Colonic mucosa (tissue), 4 donors: Measurements from ENCODE around the gene CALCA. TPM values are rescaled to one million over a fixed set of nuclear protein-coding genes. Genes with fewer than 3 reads are reported as not detected.

ENCODE experiments used
- DNase-seq: peaks from one replicate; pipeline ENCODE4 v3.0.0-alpha.2; 2020
- H3K27ac ChIP-seq: fragments of 200-600 bp; one replicate; pipeline ENCODE4 v1.8.0; 2021
- H3K27me3 ChIP-seq: fragments of 200-600 bp; one replicate; pipeline ENCODE4 v1.8.0; 2021
- H3K36me3 ChIP-seq: fragments of 200-600 bp; one replicate; pipeline ENCODE4 v1.8.0; 2021
- H3K4me1 ChIP-seq: fragments of 200-600 bp; one replicate; pipeline ENCODE4 v1.8.0; 2021; ENCODE audit warnings: mild to moderate bottlenecking
- H3K4me3 ChIP-seq: fragments of 200-600 bp; one replicate; pipeline ENCODE4 v1.8.0; 2021
- H3K9ac ChIP-seq, 2 donors: one replicate each; pipeline ENCODE4 v1.7.0; 2013; ENCODE audit warnings: control low read depth in 2 of 2, low read depth in 2 of 2, low read length in 2 of 2
- H3K9me3 ChIP-seq: fragments of 200-600 bp; one replicate; pipeline ENCODE4 v1.8.0; 2021
- intact Hi-C: fragments of 100-400 bp; cut with DNase I; formaldehyde crosslinking; loops from one replicate; pipeline ENCODE4 v1.14.1; 2022
- total RNA-seq, 2 donors: library from RNA; stranded (reverse); fragmentation: NEBNext Ultra II Directional in 1 of 2; extraction: Animal tissue kit (Norgen Biotek cat#: 25700) in 1 of 2; gene quantifications; one replicate each; pipeline ENCODE4 v1.2.1, GENCODE V29; 2021
- TF ChIP-seq, protein P1 (sequence below): fragments of 200-600 bp; IDR thresholded peaks from one replicate; pipeline ENCODE4 v1.8.0; 2022; ENCODE audit warnings: antibody characterized with exemption, mild to moderate bottlenecking
- donor health status: healthy.
- donor health status: DM: no; HTN: no; CAD: no.
- donor health status: DM: no; HTN: no; CAD: no.

Gene CALCA
- total RNA-seq, 2 donors from 2014 or later = 0.29 TPM; not detected in 1

DNA sequence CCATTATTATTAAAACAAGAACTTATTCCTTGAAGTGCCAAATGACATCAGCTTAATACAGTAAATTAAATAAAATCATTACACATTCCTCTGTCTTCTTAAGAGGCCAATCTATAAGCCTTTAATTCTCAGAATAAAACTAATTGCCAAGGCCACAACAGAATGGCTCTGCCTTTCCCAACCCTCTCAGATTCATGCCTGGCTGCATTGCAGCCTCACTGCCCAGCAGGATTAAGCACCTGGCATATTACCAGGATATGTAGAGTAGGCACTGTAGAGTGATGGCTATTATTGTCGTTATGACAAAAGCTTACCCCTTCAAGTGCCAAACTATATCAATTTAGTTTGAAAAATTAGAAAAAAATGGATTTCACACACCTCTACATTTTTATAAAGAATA is 9.4 kb upstream of the CALCA start:
- H3K9me3 ChIP-seq = no peaks in the 10 kb centered on the region
- no peaks in the 10 kb centered on the region for H3K36me3 ChIP-seq
- H3K4me1 ChIP-seq = no peaks in the 10 kb centered on the region
- intact Hi-C loops = no loop called here
- TF ChIP-seq, protein P1, sequence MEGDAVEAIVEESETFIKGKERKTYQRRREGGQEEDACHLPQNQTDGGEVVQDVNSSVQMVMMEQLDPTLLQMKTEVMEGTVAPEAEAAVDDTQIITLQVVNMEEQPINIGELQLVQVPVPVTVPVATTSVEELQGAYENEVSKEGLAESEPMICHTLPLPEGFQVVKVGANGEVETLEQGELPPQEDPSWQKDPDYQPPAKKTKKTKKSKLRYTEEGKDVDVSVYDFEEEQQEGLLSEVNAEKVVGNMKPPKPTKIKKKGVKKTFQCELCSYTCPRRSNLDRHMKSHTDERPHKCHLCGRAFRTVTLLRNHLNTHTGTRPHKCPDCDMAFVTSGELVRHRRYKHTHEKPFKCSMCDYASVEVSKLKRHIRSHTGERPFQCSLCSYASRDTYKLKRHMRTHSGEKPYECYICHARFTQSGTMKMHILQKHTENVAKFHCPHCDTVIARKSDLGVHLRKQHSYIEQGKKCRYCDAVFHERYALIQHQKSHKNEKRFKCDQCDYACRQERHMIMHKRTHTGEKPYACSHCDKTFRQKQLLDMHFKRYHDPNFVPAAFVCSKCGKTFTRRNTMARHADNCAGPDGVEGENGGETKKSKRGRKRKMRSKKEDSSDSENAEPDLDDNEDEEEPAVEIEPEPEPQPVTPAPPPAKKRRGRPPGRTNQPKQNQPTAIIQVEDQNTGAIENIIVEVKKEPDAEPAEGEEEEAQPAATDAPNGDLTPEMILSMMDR = no peak
- H3K9ac ChIP-seq = no peak overlapping the region
- DNase-seq = no peak
- H3K4me3 ChIP-seq = no peak overlapping the region
- no peak overlapping the region for H3K27ac ChIP-seq
- H3K27me3 ChIP-seq = no peaks in the 10 kb centered on the region

DNA sequence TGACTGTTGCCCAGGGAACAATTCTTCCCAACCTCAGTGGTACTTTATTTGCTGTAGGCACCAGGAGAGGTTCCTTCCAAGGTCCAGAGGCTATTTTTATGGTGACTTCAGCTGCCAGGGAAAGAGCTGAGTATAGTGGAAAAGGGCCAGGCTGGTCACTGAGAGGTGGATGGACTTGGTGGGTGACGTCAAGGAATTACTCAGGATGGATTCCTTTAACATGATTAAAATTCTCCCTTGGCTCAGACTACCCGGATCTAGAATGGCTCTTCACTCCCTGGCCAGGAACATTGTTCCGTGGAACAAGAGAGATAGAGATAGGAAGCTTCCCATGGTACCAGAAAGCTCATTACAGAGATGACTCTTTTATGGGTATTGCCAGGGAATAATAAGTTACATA is 8.7 kb upstream of the CALCA start:
- Histone ChIP-seq H3K27me3 (peaks cover 5% of the 10 kb centered on the region), H3K9me3 (no peaks in the 10 kb centered on the region), H3K4me3 (no peak overlapping the region), H3K36me3 (no peaks in the 10 kb centered on the region), H3K9ac (no peak overlapping the region), H3K4me1 (no peaks in the 10 kb centered on the region), H3K27ac (no peak overlapping the region)
- intact Hi-C loops = no loop called here
- TF ChIP-seq, protein P1 = no peak
- DNase-seq = no peak

DNA sequence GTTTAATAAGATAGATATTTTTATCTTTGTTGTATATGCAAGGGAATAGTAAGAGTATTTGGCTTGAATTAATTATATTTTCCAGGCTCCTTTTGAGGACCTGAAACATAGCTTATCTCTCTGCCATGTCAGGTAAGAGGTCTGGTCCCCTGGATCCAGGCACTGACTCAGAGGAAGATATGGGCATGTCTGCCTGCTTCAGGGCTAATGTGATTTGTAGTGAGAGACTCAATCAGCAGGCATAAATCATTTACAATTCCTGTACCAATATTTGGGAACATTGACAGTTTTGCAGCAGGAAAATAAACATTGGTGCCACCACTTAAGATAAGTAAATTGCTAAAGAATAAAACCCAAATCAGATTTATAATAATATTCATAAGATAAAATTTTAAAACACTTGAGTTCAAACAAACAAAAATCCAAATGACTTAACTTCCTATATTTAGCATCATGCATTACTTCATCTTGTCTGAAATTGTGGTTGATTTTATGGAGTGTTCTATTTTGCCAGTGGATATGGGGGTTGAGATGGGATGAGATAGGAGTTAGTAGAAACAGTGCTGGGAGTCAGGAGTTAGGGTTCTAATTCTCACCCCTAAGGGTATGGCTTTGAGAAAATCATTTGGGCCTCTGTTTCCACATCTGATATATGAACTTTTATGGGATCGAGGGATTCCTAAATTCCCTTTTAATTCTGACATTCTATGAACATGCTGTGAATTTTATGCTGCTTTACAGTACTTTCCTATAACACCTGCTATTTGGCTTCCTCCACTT is 5.1 kb upstream of the CALCA start:
- H3K27ac ChIP-seq = no peak overlapping the region
- no peak overlapping the region for H3K9ac ChIP-seq
- intact Hi-C loops = loop anchor here (10.0 kb wide), 1 partner anchor 218 kb away; no protein-coding TSS in a partner anchor
- H3K27me3 ChIP-seq = peaks cover 38% of the 10 kb centered on the region
- TF ChIP-seq, protein P1 = no peak
- no peaks in the 10 kb centered on the region for H3K9me3 ChIP-seq
- DNase-seq = no peak
- no peak overlapping the region for H3K4me3 ChIP-seq
- H3K4me1 ChIP-seq = peaks cover 8% of the 10 kb centered on the region
- no peaks in the 10 kb centered on the region for H3K36me3 ChIP-seq

- no peaks in the 10 kb centered on the region for H3K9me3 ChIP-seq
- H3K36me3 ChIP-seq = no peaks in the 10 kb centered on the region
- no peak overlapping the region for H3K4me3 ChIP-seq
- TF ChIP-seq, protein P1 = no peak
- peaks cover 54% of the 10 kb centered on the region for H3K27me3 ChIP-seq
- intact Hi-C loops = loop anchor here (10.0 kb wide), 1 partner anchor 220 kb away; no protein-coding TSS in a partner anchor
- peaks cover 8% of the 10 kb centered on the region for H3K4me1 ChIP-seq
- DNase-seq = no peak
- H3K9ac ChIP-seq = no peak overlapping the region
- H3K27ac ChIP-seq = no peak overlapping the region
Observed at GRCh38 chr11:14975252-14975587, 3.1 kb upstream of the CALCA start.

DNA sequence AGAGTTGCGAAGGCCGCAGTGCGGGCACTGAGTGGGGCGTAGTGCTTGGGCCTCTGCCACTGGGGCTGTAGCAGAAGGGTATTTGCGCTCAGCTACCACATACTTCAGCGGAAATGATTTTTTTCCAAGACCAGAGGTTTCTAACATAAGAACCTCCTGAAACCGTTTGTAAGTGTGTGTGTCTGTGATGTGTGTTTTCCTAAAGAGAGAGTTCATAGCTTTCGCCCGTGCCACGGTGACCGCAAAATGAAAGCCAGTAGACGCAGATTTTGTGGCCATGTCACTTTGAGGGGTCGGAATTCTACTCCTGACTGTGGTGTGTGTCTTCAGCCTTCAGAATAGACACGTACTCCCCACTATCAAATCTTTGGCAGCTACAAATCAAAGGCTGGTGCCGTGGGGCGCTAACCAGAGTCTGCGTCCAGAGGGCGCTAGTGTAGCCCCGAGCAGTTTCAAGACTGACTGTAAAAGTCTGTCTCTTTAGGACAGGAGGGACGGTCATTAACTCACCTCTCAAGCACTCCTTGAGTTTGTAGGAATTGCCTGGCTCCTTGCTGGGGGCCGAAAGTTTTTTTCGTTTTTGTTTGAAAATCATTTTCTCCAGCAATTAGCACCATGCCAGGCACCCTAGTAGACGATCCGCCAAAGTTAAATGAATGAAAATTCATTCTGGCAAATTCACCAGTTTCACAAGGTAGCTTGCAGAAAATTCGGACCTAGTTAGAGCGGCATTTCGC is 2.5 kb upstream of the CALCA start:
- H3K4me3 ChIP-seq = peak overlapping the region; percentile 25
- DNase-seq = peak; percentile 55
- H3K27ac ChIP-seq = no peak overlapping the region
- H3K9me3 ChIP-seq = no peaks in the 10 kb centered on the region
- intact Hi-C loops = loop anchor here (10.0 kb wide), 1 partner anchor 220 kb away; no protein-coding TSS in a partner anchor
- H3K9ac ChIP-seq = no peak overlapping the region
- peaks cover 54% of the 10 kb centered on the region for H3K27me3 ChIP-seq
- TF ChIP-seq, protein P1 = peak; percentile 56
- H3K4me1 ChIP-seq = peaks cover 8% of the 10 kb centered on the region
- H3K36me3 ChIP-seq = no peaks in the 10 kb centered on the region
